GM21528 (cell line): Measurements from ENCODE around the gene TTC4.

Experiments used
- ATAC-seq: cut with Tn5 transposase; IDR thresholded peaks from one replicate; pipeline ENCODE4 v1.9.1; 2021; ENCODE audit warnings: mild to moderate bottlenecking, moderate library complexity; ENCODE audit not compliant: unreplicated experiment, low FRiP score

TTC4 gene

DNA sequence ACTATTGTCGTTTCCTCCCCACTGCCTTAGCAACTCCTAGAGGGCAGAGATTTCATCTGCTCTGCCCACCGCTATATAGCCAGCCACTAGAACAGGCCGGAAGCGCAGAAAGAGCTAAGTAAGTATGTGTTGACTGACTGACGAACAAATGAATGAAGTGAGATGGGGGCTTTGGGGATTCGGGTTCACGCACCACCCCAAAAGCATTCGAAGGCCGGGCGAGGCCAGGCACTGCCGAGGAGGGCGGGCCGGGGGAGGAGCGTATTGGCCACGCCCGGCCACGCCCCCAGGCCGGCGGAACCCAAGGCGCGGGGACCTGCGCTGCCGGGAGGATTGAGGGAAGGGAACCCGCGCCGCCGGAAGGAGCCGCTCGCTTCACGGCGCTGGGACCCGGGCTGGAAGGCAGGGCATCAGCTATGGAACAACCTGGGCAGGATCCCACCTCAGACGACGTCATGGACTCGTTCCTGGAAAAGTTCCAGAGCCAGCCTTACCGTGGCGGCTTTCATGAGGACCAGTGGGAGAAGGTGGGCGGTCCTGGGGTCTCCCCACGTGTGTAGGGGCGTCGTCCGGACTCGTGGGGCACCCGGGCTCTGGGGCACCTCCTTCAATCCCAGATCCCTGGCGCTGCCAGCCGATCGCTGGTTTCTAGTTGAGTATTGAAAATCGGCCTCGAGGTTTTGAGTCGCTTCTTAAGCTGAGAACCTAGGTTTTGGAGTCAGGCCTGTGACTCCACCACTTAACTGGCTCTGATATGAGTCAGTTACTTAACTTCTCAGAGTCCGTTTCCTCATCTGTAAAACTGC is at the start of gene TTC4:
Gene TTC4, plus strand, starts transcription at position 369 of the 806 bp plus-strand sequence. Its CDS starts 48 bp downstream, at position 417.
- ATAC-seq, result peak; percentile 95

- ATAC-seq, result no peak
These were observed 49.3 kb upstream of the TTC4 start for GRCh38 chr1:54666333-54666732.

GRCh38 chr1:54667797-54668196 is 47.9 kb upstream of the TTC4 start:
- no peak for ATAC-seq

GRCh38 chr1:54668567-54668966 is 47.1 kb upstream of the TTC4 start:
- ATAC-seq, result no peak

DNA sequence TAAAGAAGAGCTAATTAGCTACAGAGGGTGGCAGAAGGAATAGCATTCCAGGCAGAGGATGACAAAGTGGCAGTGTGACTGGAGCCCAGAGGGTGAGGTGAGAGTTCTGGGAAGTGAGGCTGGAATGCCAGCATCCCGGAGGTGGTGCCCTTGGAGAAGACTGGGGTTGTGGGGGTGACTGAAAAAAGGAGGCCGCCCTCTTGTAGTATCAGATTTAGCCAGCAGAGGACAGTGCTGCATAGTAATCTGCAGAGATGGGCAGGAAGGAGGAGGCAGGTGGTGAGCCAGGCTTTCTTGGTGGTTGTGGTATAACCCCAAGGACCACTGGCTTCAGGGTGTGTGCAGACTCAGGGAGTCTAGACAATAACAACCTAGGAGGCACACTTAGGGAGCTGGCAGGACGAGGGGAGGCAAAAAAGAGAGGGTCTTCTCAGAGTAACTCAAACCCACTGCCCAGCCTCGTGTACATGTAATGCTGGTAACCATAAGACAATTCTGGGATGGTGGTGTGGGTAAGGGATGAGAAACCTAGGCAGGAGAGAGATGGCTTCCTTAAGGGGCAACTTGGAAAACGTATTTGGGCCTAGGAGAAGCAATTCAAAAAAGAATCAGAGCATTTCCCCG is 43.6 kb upstream of the TTC4 start:
- ATAC-seq, result no peak

GRCh38 chr1:54678776-54679643 is 36.7 kb upstream of the TTC4 start:
- ATAC-seq, result no peak

- no peak for ATAC-seq
These were observed 36.0 kb upstream of the TTC4 start for GRCh38 chr1:54679706-54680105.

DNA sequence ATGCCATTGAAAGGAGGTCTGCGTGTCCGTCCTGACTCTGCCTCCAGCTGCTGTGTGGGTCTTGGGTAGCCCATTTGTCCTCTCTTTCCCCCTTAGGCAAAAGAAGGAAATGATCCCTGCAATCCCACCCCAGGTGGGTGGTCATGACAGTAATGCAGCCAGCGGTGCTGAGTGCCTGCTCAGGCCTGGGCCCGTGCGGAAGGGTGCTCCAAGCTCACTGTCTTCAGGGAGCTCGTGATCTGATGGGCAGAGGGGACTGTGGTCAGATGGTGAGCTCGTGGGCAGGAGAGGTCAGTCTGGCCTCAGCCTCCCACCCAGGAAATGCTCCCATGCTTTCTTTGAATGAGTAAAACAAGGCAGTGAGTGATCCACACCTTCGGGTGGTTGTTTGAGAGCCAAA is 35.3 kb upstream of the TTC4 start:
- ATAC-seq, result no peak

DNA sequence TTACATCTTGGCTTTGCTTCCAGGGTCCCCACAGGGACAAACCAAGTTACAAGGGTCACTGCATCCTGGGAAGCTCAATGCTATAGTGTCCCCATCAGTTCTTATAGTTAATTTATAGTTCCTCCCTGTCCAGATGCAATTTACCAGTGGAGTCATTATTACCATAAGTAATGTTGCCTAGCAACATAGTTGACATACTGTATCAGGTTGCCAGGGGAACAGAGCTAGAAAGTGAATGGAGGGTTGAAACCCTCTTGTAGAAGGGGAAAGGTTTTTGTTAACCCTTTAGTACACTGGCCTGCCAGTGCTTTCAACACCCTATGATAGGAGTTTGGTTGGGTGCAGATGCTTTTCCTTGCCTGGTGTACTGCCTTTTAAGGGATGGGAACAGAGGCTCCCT is 34.3 kb upstream of the TTC4 start:
- no peak for ATAC-seq

DNA sequence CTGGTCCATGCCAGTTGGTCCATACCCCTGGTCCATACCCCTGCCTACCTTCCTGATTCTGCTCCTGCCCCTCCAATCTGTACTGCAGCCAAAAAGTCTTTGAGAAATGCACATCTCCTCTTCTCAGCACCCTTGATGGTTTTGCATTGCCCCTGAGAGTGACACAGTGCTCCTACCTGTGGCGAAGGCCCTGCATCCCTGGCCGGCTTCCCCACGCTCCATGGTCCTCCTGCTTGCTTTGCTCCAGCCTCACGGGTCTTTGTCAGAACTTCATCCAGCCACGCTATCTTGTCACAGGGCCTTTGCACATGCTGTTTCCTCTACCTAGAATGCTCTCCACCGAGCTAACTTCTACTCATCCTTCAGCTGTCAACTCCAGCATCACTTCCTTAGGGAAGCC is 32.2 kb upstream of the TTC4 start:
- ATAC-seq, result no peak

- no peak for ATAC-seq
These were observed 30.2 kb upstream of the TTC4 start for GRCh38 chr1:54685335-54685905.

- ATAC-seq, result no peak
These were observed 29.5 kb upstream of the TTC4 start for GRCh38 chr1:54686155-54686554.

- no peak for ATAC-seq
These were observed 20.9 kb upstream of the TTC4 start for GRCh38 chr1:54694771-54695170.

- no peak for ATAC-seq
These were observed 20.4 kb upstream of the TTC4 start for GRCh38 chr1:54695221-54695620.

- no peak for ATAC-seq
These were observed 19.9 kb upstream of the TTC4 start for GRCh38 chr1:54695764-54696163.

DNA sequence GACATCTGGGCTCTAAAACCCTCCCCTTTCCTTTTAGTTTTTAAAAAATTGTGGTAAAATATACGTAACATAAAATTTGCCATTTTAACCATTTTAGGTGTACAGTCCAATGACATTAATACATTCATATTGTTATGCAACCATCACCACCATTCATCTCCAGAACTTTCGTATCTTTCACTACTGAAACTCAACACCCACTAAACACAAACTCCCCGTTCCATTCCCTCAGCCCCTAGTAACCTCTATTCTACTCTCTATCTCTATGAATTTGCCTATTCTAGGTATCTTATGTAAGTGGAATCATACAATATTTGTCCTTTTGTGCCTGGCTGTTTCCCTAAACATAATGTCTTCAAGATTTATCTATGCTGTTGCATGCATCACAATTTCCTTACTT is 19.4 kb upstream of the TTC4 start:
- ATAC-seq, result no peak

GRCh38 chr1:54697896-54698295 is 17.8 kb upstream of the TTC4 start:
- ATAC-seq, result no peak

DNA sequence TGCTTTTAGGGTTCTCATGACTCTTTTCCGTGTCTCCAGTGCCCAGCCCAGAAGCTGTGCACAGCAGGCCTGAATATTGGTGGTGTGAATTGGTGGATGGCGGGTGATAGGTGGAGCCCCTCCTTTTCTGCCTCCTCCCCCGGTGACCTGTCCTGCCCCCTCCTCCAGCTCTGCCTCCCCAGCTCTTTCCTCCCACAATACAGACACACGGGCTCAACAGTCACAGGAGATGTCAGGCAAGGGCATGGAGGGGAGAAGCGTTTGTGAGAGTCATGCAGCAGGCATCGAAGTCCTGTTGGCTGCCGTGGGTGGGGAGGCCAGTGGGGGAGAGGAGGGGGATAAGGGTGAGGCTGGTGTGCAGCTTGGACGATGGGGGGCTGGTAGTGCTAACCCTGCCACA is 17.3 kb upstream of the TTC4 start:
- ATAC-seq, result no peak

DNA sequence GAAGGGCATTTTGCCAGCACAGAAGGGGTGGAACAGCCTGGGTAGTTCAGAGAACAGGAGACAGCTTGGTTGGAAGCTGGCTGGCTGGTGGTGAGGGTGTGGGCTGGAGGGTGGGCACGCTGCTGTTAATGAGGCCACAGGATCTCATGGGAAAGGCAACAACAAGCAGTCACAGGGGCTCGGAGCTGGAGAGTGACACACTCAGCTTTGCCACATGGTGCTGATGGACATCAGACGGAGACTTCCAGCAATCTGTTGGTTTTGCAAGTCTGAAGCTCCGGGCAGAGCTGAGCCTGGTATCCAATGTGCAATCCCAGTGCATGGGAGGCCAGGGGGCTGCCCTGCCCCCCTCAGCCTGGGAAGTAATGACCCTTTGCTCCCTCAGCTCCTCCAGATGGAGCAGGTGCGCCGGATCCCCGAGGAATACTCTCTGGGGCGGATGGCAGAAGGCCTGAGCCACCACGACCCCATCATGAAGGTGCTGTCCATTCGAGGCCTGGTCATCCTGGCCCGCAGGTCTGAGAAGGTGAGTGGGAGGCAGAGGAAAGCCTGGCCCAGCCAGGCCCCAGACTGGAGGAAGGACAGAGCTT is 15.6 kb upstream of the TTC4 start:
- no peak for ATAC-seq

- no peak for ATAC-seq
These were observed 14.6 kb upstream of the TTC4 start for GRCh38 chr1:54701066-54701465.

DNA sequence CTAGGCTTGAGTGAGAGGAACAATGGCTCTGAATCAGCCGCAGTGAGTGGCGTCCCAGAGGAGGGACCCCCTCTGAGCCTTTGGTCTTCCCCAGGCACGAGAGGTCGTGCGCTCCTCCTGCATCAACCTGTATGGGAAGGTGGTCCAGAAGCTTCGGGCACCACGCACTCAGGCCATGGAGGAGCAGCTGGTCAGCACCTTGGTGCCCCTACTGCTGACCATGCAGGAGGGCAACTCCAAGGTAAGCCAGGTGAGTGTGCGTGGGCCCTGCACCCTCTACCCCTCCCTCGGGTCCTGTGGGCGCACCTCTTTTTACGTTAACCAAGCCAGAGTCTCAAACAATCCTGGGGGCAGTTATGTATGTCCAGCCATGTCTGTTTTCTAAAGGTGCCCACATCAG is 13.7 kb upstream of the TTC4 start:
- ATAC-seq, result no peak
